Mesodermal cell (in vitro differentiated cells): ENCODE results near the gene PSMD11.

Experiments used
- H3K27ac ChIP-seq: 2 replicates; pipeline ENCODE4 v1.7.0; 2013; ENCODE audit warnings: mild to moderate bottlenecking, low read depth, low read length, moderate library complexity; ENCODE audit not compliant: severe bottlenecking
- H3K36me3 ChIP-seq: 2 replicates; pipeline ENCODE4 v1.7.1; 2013; ENCODE audit warnings: mild to moderate bottlenecking, low read length, moderate library complexity; ENCODE audit not compliant: control insufficient read depth, insufficient read depth
- H3K4me1 ChIP-seq: one replicate; pipeline ENCODE4 v1.7.1; 2013; ENCODE audit warnings: mild to moderate bottlenecking, low read length; ENCODE audit not compliant: insufficient read depth, control insufficient read depth, poor library complexity, severe bottlenecking
- H3K4me3 ChIP-seq: 2 replicates; pipeline ENCODE4 v1.7.0; 2013; ENCODE audit warnings: low read length, control low read depth, mild to moderate bottlenecking; ENCODE audit not compliant: insufficient read depth, poor library complexity, severe bottlenecking; ENCODE audit errors: extremely low read depth
- H3K9me3 ChIP-seq: 2 replicates; pipeline ENCODE4 v1.7.1; 2013; ENCODE audit warnings: mild to moderate bottlenecking, low read length, moderate library complexity; ENCODE audit not compliant: control insufficient read depth
- WGBS, 2 experiments: methylation state at CpG; one replicate each; pipeline ENCODE4 v1.1.5; 2013; ENCODE audit warnings: missing lambda C conversion rate in 2 of 2; ENCODE audit not compliant: insufficient coverage in 2 of 2; 5-methylcytosine and 5-hydroxymethylcytosine counted together

Gene PSMD11

GRCh38 chr17:32513579-32513978 is 69.3 kb downstream of the PSMD11 start:
- 60 to 80% methylated on average over 1 of the region's 3 CpGs for WGBS, 2 experiments
- Histone ChIP-seq H3K36me3 (no peaks in the 10 kb centered on the region), H3K9me3 (no peaks in the 10 kb centered on the region), H3K27ac (no peak overlapping the region), H3K4me1 (peaks cover 14% of the 10 kb centered on the region), H3K4me3 (no peak overlapping the region)

- Histone ChIP-seq H3K9me3 (no peaks in the 10 kb centered on the region), H3K4me1 (peaks cover 21% of the 10 kb centered on the region), H3K36me3 (no peaks in the 10 kb centered on the region), H3K4me3 (no peak overlapping the region), H3K27ac (no peak overlapping the region)
- WGBS, 2 experiments, result 93 to 100% methylated on average over 4 of the region's 4 CpGs
Measured at GRCh38 chr17:32514606-32515005, 70.3 kb downstream of the PSMD11 start.

GRCh38 chr17:32515677-32516383 is 71.5 kb downstream of the PSMD11 start:
- Histone ChIP-seq H3K27ac (no peak overlapping the region), H3K4me1 (peaks cover 31% of the 10 kb centered on the region), H3K9me3 (no peaks in the 10 kb centered on the region), H3K36me3 (no peaks in the 10 kb centered on the region), H3K4me3 (no peak overlapping the region)
- 93 to 97% methylated on average over 3 to 4 of the region's 4 CpGs for WGBS, 2 experiments

GRCh38 chr17:32516450-32516849 is 72.1 kb downstream of the PSMD11 start:
- 17% methylated on average over 2 of the region's 2 CpGs; no CpG with 5 or more reads in 1 of the 2 experiments for WGBS, 2 experiments
- H3K9me3 ChIP-seq, result no peaks in the 10 kb centered on the region
- peaks cover 38% of the 10 kb centered on the region for H3K4me1 ChIP-seq
- no peaks in the 10 kb centered on the region for H3K36me3 ChIP-seq
- H3K4me3 ChIP-seq, result no peak overlapping the region
- no peak overlapping the region for H3K27ac ChIP-seq

- Histone ChIP-seq H3K4me1 (peaks cover 38% of the 10 kb centered on the region), H3K27ac (peak overlapping the region; percentile 42), H3K4me3 (no peak overlapping the region), H3K36me3 (no peaks in the 10 kb centered on the region), H3K9me3 (no peaks in the 10 kb centered on the region)
- 73 to 83% methylated on average over 10 to 12 of the region's 12 CpGs for WGBS, 2 experiments
Measured at GRCh38 chr17:32516940-32517701, 72.8 kb downstream of the PSMD11 start.

GRCh38 chr17:32517982-32518381 is 73.7 kb downstream of the PSMD11 start:
- Histone ChIP-seq H3K27ac (no peak overlapping the region), H3K36me3 (no peaks in the 10 kb centered on the region), H3K4me1 (peaks cover 38% of the 10 kb centered on the region), H3K9me3 (no peaks in the 10 kb centered on the region), H3K4me3 (no peak overlapping the region)
- WGBS, 2 experiments, result 95 to 96% methylated on average over 3 to 4 of the region's 7 CpGs

GRCh38 chr17:32518646-32519227 is 74.4 kb downstream of the PSMD11 start:
- Histone ChIP-seq H3K4me3 (peak overlapping the region; percentile 34), H3K27ac (peak overlapping the region; percentile 95), H3K9me3 (no peaks in the 10 kb centered on the region), H3K4me1 (peaks cover 41% of the 10 kb centered on the region), H3K36me3 (no peaks in the 10 kb centered on the region)
- WGBS, 2 experiments, result 18 to 26% methylated on average over 15 to 21 of the region's 31 CpGs

GRCh38 chr17:32519228-32520103 is 75.2 kb downstream of the PSMD11 start:
- peak overlapping the region; percentile 95 for H3K27ac ChIP-seq
- no peaks in the 10 kb centered on the region for H3K36me3 ChIP-seq
- H3K4me3 ChIP-seq, result peak overlapping the region; percentile 34
- H3K4me1 ChIP-seq, result peaks cover 46% of the 10 kb centered on the region
- no peaks in the 10 kb centered on the region for H3K9me3 ChIP-seq
- WGBS, 2 experiments, result 2 to 3% methylated on average over 34 to 56 of the region's 61 CpGs

- Histone ChIP-seq H3K36me3 (no peaks in the 10 kb centered on the region), H3K4me1 (peaks cover 43% of the 10 kb centered on the region), H3K4me3 (peak overlapping the region; percentile 34), H3K27ac (peak overlapping the region; percentile 95), H3K9me3 (no peaks in the 10 kb centered on the region)
- WGBS, 2 experiments, result 36 to 42% methylated on average over 16 to 17 of the region's 17 CpGs
Measured at GRCh38 chr17:32520104-32520701, 75.9 kb downstream of the PSMD11 start.
